ENCODE measurements around the gene CWH43. TPM values are rescaled to one million over a fixed set of nuclear protein-coding genes. Genes with fewer than 3 reads are reported as not detected.
"Not testable (repeated sequence)": the region's sequence is repeated elsewhere in the genome, so short reads cannot be mapped to it uniquely, and the experiment has no call there.

Gene CWH43
- total RNA-seq, 1 donor from 2014 or later = not detected

DNA sequence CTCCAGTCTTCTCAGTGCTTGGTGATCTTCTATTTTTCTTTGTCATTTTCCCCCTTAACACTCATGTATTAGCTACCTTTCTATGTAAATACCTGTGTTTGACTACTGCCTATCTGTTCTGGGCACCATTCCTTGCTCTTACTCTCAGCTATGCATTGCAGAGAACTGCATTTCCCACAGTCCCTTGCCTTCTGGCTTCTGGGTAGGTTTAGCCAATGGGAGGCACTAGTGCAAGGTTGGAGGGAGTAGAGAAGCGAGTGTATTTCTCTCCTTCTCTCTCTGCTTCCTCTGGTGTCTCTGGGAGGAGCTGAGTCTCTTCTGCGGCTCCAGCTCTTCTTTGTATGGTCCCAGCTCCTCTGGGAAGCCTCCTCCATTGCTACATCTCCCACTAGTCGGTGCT is 50.5 kb downstream of the CWH43 start:
- ATAC-seq (ENCODE audit: low read depth) (no peak), DNase-seq (no peak)
- no peak overlapping the region for H3K27ac Mint-ChIP-seq
- intact Hi-C loops (cut with micrococcal nuclease) = no loop called here
- ChIA-PET POLR2A (no interaction called here), CTCF (no interaction called here)
- H3K9me3 Mint-ChIP-seq = peaks cover 2% of the 10 kb centered on the region
- no peaks in the 10 kb centered on the region for H3K36me3 Mint-ChIP-seq (ENCODE audit: low read depth)
- H3K4me1 Mint-ChIP-seq = no peaks in the 10 kb centered on the region
- no peaks in the 10 kb centered on the region for H3K27me3 Mint-ChIP-seq
- TF ChIP-seq, protein P1, sequence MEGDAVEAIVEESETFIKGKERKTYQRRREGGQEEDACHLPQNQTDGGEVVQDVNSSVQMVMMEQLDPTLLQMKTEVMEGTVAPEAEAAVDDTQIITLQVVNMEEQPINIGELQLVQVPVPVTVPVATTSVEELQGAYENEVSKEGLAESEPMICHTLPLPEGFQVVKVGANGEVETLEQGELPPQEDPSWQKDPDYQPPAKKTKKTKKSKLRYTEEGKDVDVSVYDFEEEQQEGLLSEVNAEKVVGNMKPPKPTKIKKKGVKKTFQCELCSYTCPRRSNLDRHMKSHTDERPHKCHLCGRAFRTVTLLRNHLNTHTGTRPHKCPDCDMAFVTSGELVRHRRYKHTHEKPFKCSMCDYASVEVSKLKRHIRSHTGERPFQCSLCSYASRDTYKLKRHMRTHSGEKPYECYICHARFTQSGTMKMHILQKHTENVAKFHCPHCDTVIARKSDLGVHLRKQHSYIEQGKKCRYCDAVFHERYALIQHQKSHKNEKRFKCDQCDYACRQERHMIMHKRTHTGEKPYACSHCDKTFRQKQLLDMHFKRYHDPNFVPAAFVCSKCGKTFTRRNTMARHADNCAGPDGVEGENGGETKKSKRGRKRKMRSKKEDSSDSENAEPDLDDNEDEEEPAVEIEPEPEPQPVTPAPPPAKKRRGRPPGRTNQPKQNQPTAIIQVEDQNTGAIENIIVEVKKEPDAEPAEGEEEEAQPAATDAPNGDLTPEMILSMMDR (IDR thresholded peaks at IDR 0.05) = no peak
- H3K4me3 Mint-ChIP-seq = no peak overlapping the region

DNA sequence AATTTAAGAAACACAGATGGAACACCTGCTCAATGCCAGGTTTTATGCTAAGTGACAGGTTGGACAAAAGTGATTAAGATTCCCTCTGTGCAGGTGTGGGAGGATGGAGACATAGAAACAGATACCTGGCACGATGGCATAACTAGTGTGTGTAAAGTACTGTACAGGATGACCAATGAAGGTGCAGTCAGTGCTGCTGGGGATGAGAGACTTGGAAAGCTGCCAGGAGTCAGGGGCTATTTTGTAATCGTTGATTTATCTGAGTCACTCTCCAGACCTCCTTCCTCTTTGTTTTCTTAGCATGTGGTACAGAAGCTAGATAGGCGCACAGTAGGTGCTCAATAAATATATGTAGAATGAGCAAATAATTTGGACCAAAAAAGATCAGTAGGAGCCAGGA is 58.2 kb downstream of the CWH43 start:
- H3K9me3 Mint-ChIP-seq = peaks cover 6% of the 10 kb centered on the region
- H3K36me3 Mint-ChIP-seq (ENCODE audit: low read depth) = no peaks in the 10 kb centered on the region
- TF ChIP-seq, protein P1 (IDR thresholded peaks at IDR 0.05) = no peak
- H3K27me3 Mint-ChIP-seq = no peaks in the 10 kb centered on the region
- no peak overlapping the region for H3K4me3 Mint-ChIP-seq
- ATAC-seq (ENCODE audit: low read depth) (no peak), DNase-seq (no peak)
- CTCF ChIA-PET = no interaction called here
- H3K27ac Mint-ChIP-seq = no peak overlapping the region
- no peaks in the 10 kb centered on the region for H3K4me1 Mint-ChIP-seq
- intact Hi-C loops (cut with micrococcal nuclease) = no loop called here
- POLR2A ChIA-PET = no interaction called here

DNA sequence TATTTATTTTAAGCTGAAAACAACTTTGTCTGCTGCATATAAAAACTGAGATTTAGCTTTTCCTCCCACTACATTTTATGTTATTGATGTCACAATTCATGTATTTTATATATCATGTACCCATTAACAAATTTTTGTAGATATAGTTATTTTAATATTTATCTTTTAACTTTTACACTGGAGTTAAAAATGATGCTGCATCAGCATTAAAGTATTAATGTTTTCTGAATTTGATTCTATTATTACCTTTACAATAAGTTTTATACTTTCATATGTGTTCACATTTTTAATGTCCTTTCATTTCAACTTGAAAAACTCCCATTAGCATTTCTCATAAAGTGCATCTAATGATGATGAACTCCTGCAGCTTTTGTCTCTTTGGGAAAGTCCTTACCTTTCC is 72.2 kb downstream of the CWH43 start:
- H3K36me3 Mint-ChIP-seq (ENCODE audit: low read depth) = no peaks in the 10 kb centered on the region
- TF ChIP-seq, protein P1 (IDR thresholded peaks at IDR 0.05) = no peak
- CTCF ChIA-PET = no interaction called here
- intact Hi-C loops (cut with micrococcal nuclease) = no loop called here
- H3K4me1 Mint-ChIP-seq = no peaks in the 10 kb centered on the region
- H3K9me3 Mint-ChIP-seq = peaks cover 11% of the 10 kb centered on the region
- ATAC-seq (ENCODE audit: low read depth) (no peak), DNase-seq (no peak)
- H3K27me3 Mint-ChIP-seq = no peaks in the 10 kb centered on the region
- POLR2A ChIA-PET = no interaction called here
- no peak overlapping the region for H3K27ac Mint-ChIP-seq
- no peak overlapping the region for H3K4me3 Mint-ChIP-seq

DNA sequence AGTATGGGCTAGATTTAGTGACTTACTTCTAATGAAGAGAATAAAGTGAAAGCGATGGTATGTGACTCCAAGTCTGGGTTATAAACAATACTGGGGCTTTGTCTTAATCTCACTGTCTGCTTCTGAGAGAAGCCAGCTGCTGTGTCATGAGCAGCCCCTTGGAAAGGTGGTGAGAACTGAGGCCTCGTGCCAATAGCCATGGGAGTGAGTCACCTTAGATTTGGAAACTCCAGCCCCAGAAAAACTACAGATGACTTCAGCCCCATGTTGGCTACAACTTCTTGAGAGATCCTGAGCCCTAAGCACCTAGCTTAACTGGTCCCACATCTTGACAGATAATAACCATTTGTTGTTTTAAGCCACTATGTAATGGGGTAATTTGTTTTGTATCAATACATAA is 77.6 kb downstream of the CWH43 start:
- H3K4me1 Mint-ChIP-seq = no peaks in the 10 kb centered on the region
- H3K4me3 Mint-ChIP-seq = no peak overlapping the region
- ChIA-PET CTCF (no interaction called here), POLR2A (no interaction called here)
- H3K27ac Mint-ChIP-seq = no peak overlapping the region
- H3K36me3 Mint-ChIP-seq (ENCODE audit: low read depth) = no peaks in the 10 kb centered on the region
- no peaks in the 10 kb centered on the region for H3K27me3 Mint-ChIP-seq
- H3K9me3 Mint-ChIP-seq = peaks cover 4% of the 10 kb centered on the region
- TF ChIP-seq, protein P1 (IDR thresholded peaks at IDR 0.05) = no peak
- intact Hi-C loops (cut with micrococcal nuclease) = no loop called here
- DNase-seq (no peak), ATAC-seq (ENCODE audit: low read depth) (no peak)

DNA sequence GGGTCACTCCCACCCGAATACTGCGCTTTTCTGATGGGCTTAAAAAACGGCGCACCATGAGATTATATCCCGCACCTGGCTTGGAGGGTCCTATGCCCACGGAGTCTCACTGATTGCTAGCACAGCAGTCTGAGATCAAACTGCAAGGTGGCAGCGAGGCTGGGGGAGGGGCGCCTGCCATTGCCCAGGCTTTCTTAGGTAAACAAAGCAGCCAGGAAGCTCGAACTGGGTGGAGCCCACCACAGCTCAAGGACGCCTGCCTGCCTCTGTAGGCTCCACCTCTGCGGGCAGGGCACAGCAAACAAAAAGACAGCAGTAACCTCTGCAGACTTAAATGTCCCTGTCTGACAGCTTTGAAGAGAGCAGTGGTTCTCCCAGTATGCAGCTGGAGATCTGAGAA is 86.1 kb downstream of the CWH43 start:
- CTCF ChIA-PET; H3K4me1 Mint-ChIP-seq; POLR2A ChIA-PET; intact Hi-C loops (cut with micrococcal nuclease); ATAC-seq (ENCODE audit: low read depth); H3K27ac Mint-ChIP-seq; H3K36me3 Mint-ChIP-seq (ENCODE audit: low read depth); H3K4me3 Mint-ChIP-seq; H3K9me3 Mint-ChIP-seq; H3K27me3 Mint-ChIP-seq; DNase-seq: not testable (repeated sequence)

DNA sequence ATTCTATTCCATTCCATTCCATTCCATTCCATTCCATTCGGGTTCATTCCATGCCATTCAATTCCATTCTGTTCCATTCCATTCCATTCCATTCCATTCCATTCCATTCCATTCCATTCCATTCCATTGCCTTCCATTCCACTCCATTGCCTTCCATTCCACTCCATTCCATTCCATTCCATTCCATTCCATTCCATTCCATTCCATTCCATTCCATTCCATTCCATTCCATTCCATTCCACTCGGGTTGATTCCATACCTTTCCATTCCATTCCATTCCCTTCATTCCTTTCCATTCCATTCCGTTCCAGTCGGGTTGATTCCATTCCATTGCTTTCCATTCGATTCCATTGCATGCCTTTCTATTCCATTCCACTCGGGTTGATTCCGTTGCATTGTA is 105.8 kb downstream of the CWH43 start:
- H3K9me3 Mint-ChIP-seq = peaks cover 18% of the 10 kb centered on the region
- POLR2A ChIA-PET; H3K4me3 Mint-ChIP-seq; H3K36me3 Mint-ChIP-seq (ENCODE audit: low read depth); H3K27ac Mint-ChIP-seq; H3K27me3 Mint-ChIP-seq; intact Hi-C loops (cut with micrococcal nuclease); ATAC-seq (ENCODE audit: low read depth); CTCF ChIA-PET; H3K4me1 Mint-ChIP-seq; DNase-seq: not testable (repeated sequence)

DNA sequence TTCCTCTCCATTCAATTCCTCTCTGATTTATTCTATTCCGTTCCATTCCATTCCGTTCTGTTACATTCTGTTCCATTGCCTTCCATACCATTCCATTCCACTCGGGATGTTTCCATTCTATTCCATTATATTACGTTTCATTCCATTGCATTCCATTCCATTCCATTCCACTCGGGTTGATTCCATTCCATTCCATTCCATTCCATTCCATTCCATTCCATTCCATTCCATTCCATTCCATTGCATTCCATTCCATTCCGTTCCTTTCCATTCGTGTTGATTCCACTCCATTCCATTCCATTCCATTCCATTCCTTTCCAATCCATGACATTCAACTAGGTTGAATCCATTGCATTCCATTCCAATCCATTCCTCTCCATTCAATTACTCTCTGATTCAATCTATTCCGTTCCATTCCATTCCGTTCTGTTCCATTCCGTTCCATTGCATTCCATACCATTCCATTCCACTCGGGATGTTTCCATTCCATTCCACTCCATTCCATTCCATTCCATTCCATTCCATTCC is 106.6 kb downstream of the CWH43 start:
- H3K36me3 Mint-ChIP-seq (ENCODE audit: low read depth); intact Hi-C loops (cut with micrococcal nuclease); H3K27me3 Mint-ChIP-seq; POLR2A ChIA-PET; ATAC-seq (ENCODE audit: low read depth); CTCF ChIA-PET; H3K4me1 Mint-ChIP-seq; H3K4me3 Mint-ChIP-seq; DNase-seq; H3K27ac Mint-ChIP-seq: not testable (repeated sequence)
- H3K9me3 Mint-ChIP-seq = peaks cover 25% of the 10 kb centered on the region

DNA sequence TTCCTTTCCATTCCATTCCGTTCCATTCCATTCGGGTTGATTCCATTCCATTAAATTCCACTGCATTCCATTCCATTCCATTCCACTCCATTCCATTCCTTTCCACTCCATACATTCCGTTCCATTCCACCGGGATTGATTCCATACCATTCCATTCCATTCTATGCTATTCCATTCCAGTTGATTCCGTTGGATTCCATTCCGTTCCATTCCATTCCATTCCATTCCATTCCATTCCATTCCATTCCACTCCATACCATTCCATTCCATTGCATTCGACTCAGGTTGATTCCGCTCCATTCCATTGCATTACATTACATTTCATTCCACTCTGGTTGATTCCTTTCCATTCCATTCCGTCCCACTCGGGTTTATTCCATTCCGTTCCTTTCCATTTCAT is 110.1 kb downstream of the CWH43 start:
- DNase-seq; ATAC-seq (ENCODE audit: low read depth); H3K36me3 Mint-ChIP-seq (ENCODE audit: low read depth); H3K4me1 Mint-ChIP-seq; H3K27me3 Mint-ChIP-seq; intact Hi-C loops (cut with micrococcal nuclease); POLR2A ChIA-PET; CTCF ChIA-PET; H3K27ac Mint-ChIP-seq; H3K4me3 Mint-ChIP-seq: not testable (repeated sequence)
- peaks cover 49% of the 10 kb centered on the region for H3K9me3 Mint-ChIP-seq

DNA sequence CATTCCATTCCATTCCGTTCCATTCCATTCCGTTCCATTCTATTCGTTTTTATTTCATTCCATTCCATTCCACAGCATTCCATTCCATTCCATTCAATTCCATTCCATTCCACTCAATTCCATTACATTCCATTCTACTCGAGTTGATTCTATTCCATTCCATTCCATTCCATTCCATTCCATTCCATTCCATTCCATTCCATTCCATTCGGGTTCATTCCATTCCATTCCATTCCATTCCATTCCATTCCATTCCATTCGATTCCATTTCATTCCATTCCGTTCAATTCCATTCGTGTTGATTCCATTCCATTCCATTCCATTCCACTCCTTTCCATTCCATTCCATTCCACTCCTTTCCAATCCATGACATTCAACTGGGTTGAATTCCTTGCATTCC is 110.6 kb downstream of the CWH43 start:
- intact Hi-C loops (cut with micrococcal nuclease); H3K36me3 Mint-ChIP-seq (ENCODE audit: low read depth); H3K4me1 Mint-ChIP-seq; H3K27me3 Mint-ChIP-seq; DNase-seq; POLR2A ChIA-PET; CTCF ChIA-PET; H3K4me3 Mint-ChIP-seq; H3K27ac Mint-ChIP-seq; ATAC-seq (ENCODE audit: low read depth): not testable (repeated sequence)
- peaks cover 48% of the 10 kb centered on the region for H3K9me3 Mint-ChIP-seq

Data from activated B cell treated with CpG ODN at 0.5 μM for 24 hours (primary cell).